HG03095 (cell line): ENCODE results near the gene ASRGL1.
"Not testable (repeated sequence)": the region's sequence is repeated elsewhere in the genome, so short reads cannot be mapped to it uniquely, and the experiment has no call there.

Experiments used
- ATAC-seq: cut with Tn5 transposase; IDR thresholded peaks from one replicate; pipeline ENCODE4 v1.9.1; 2021; ENCODE audit warnings: moderate library complexity; ENCODE audit not compliant: unreplicated experiment

The ASRGL1 gene

DNA sequence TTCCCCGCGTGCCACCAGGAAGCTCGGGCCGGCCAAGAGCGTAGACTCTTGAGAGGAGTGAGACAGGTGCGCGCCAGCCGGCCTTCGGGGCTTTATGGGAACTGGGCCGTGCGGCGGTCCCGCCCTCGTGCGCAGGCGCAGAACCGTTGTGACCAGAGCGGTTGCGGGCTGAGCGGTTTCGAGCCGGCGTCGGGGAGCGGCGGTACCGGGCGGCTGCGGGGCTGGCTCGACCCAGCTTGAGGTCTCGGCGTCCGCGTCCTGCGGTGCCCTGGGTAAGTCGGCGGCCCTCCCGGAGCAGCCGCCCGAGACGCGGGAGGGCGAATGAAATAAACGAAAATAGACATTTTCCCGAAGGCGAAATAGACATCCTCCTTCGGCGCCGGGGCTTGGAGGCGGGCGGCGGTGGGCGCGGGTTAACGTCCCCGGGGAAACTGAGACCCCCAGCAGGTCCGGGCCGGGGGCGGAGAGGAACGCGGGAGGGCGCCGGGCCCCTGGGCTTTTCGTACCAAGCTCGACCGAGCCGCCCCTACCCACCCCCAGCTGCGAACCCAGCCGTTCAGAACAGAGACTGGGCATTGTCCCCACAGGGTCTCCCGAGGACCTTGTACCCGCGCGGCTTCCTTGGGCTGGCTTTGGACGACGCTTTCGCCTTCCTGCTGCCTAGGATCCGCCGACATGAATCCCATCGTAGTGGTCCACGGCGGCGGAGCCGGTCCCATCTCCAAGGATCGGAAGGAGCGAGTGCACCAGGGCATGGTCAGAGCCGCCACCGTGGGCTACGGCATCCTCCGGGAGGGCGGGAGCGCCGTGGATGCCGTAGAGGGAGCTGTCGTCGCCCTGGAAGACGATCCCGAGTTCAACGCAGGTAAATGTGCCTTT, at the start of gene ASRGL1:
Gene ASRGL1 (plus strand): TSS at position 146 of the 879 bp plus-strand sequence. CDS start 530 bp downstream, at position 676.
- no peak for ATAC-seq

DNA sequence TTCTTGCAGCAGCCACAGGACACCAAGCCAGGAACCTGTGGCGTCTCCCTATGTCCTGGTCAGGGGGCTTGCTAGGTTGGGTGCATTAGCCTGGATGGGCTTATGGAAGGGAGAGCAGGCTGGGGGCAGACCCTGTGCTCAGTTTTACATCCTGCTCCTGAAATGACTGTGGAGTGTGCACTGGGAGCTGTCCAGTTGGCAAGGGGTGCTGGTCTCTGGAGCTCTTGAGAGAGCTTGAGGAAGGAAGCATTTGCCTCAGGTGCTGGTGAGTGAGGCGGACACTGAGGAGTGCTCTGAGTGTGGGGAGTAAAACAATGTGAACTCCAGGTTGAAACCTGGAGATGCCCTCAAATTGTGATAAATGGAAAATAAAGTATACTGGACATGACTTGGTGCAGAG, 41.7 kb upstream of the ASRGL1 start:
- ATAC-seq, result no peak

DNA sequence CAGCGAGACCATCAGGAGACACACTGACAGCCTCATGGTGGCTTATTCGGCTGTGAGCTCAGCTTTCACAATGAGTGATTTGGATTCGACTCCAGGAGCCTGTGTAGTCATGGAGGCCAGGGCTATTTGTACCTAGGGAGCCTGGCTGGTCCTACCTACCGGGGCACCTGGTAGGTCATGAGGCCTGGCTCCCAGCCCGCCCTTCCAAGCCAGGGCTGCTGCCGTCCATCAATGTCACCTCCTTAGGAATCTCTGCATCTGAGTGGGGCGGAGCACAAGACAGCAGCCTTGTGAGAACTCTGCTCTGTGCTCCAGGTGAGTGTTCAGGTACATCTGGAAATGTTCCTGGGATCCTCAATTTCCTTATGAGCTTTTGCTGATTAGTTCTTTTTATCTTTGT, 38.3 kb upstream of the ASRGL1 start, which contains the start of gene SCGB1D4:
Gene SCGB1D4 (minus strand): TSS at position 101 of the 400 bp plus-strand sequence. CDS start 65 bp downstream, at position 36.
- ATAC-seq, result no peak

DNA sequence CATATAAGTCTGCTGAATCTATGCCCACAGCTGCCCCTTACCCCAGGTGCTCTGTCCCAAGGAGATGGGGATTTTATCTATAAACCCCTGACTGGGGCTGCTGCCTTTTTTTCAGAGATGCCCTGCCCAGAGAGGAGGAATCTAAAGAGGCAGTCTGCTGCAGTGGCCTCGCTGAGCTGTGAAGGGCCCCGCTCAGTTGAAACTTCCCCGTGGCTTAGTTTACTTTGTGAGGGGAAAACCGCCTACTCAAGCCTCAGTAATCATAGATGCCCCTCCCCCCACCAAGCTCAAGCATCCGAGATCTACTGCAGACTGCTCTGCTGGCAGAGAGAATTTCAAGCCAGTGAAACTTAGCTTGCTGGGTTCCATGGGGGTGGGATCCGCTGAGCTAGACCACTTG, 31.0 kb upstream of the ASRGL1 start:
- ATAC-seq, result no peak

DNA sequence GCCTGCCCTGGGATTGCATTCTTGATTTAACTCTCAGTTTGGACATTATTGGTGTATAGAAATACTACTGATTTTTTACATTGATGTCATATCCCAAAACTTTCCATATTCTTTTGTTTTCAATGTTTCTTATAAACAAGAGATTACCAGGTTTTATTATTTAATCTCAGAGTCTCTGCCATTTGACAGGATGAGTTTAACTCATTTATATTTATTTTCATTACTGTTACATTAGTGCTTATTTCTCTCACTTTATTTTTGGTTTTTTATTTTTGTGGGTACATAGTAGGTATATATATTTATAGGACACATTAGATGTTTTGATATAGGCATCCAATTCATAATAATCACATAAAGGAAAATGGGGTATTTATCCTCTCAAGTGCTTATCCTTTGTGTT, 29.3 kb upstream of the ASRGL1 start:
- ATAC-seq, result no peak

- ATAC-seq, result no peak
These were observed 27.3 kb upstream of the ASRGL1 start for GRCh38 chr11:62309991-62310390.

- ATAC-seq, result no peak
These were observed 21.8 kb upstream of the ASRGL1 start for GRCh38 chr11:62315431-62315830.

DNA sequence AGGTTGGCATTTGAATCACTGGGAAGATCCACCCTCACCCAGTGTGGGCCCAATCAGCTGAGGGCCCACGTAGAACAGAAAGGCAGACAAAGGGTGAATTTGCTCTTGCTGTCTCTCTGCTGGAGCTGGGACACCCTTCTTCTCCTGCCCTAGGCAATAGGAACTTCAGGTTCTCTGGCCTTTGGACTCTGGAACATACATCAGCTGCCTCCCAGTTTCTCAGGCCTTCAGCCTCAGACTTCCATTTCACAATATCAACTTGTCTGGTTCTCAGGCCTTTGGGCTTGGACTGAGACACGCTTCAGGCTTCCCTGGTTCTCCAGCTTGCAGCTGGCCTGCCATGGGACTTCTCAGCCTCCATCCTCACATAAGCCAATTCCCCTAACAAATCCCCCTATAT, 14.7 kb upstream of the ASRGL1 start:
- no peak for ATAC-seq

DNA sequence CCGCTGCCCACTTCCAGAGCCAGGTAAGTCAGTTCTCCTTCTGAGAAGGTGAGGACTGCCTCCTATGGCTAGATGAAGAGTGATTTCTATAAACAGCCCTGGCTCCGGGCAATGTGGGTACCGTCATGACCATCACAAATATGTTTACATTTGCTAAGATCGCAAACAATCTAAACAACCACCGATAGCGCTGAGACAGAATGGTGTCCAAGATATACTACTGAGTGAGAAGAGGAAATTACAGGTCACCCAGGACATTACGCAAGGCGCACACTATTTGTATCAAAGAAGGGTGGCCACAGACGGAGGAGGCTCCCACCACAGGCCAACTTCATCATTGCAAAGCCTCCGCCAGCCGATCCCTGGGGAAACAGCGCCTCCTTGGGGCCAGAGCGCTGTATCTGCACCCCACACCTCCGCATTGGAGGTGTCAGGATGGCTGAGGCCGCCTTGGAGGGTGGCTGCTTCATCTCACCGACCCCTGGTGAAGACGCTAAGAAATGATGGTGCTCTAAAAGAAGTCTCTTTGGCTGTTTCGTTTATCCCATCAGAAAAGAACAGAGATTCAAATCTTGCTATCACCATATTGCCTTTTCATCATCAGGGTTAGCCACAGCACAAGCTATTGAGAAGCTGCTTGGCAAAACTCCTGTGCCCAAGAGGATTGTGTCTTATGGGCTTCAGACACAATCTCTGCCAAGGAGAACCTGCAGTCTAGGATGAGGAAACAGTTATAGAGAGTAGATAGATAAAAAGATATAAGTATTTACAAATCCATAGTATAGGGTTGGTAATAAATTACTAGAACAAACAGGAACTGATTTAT, 12.3 kb upstream of the ASRGL1 start:
- ATAC-seq, result no peak

DNA sequence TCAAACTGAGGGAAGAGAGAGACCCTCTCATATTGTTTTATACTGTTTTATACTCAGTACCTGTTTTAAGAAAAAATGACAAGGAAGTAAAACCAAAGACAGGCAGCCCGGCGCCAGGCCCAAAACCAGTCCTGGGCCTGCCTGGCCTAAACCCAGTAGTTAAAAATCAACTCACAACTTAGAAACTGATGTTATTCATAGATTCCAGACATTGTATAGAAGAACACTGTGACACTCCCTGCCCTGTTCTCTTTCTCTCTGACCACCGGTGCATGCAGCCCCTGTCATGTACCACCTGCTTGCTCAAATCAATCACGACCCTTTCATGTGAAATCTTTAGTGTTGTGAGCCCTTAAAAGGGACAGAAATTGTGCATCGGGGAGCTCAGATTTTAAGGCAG, 11.5 kb upstream of the ASRGL1 start:
- ATAC-seq, result not testable (repeated sequence)

- ATAC-seq, result not testable (repeated sequence)
These were observed 10.5 kb upstream of the ASRGL1 start for GRCh38 chr11:62326719-62327118.

- not testable (repeated sequence) for ATAC-seq
These were observed 9.7 kb upstream of the ASRGL1 start for GRCh38 chr11:62327541-62327940.

- not testable (repeated sequence) for ATAC-seq
These were observed 6.0 kb upstream of the ASRGL1 start for GRCh38 chr11:62331264-62331663.

GRCh38 chr11:62333768-62334167, 3.5 kb upstream of the ASRGL1 start:
- ATAC-seq, result no peak

- ATAC-seq, result not testable (repeated sequence)
These were observed 322 bp upstream of the ASRGL1 start for GRCh38 chr11:62336949-62337302.

DNA sequence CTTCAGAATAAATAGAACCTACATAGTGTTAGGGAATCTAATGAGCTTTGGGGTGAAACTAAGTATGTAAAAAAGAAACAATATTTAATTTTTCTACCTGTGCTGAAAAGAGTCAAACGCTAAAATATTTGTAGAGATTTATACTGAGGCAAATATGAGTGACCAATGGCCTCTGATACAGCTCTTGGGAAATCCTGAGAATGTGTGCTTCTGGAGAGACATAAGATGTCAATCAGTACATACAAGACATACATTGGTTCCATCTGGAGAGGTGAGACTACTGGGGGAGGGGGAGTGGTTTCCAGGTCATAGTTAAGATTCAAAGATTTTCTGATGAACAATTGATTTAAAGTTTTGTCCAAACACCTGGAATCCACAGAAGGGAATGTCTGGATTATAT, 970 bp downstream of the ASRGL1 start:
- ATAC-seq, result no peak

DNA sequence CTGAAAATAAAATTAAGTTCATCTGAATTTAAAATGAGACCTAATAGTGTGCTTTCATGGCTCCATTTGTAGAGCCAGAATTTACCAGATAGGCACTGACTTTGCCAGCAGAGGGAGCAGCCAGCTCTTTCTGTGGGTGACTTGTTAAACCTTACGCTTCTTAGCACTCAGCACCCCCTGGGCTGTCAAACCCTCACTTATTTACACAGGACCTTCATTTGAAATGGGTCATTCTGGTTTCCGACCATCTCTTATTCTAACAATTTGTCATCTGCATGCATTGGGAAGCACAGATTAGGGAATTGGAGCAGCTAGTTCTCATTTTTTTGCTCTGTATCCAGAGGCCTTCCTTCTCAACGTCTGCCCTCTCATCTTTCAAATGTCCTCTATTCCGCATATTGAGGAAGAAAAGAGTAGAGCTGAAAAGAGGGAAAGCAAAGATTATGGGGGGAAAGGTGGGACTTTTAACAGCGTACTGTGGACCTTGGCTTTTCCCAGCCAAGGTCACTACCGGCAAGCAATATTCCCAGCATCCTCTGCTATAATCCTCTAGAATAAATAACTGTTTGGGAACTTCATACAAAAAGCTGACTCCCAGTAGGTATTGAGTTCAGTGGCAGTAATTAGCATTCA, 3.1 kb downstream of the ASRGL1 start:
- ATAC-seq, result no peak

GRCh38 chr11:62341588-62341987, 4.3 kb downstream of the ASRGL1 start:
- ATAC-seq, result no peak

- ATAC-seq, result not testable (repeated sequence)
These were observed 6.5 kb downstream of the ASRGL1 start for GRCh38 chr11:62343646-62344190.

DNA sequence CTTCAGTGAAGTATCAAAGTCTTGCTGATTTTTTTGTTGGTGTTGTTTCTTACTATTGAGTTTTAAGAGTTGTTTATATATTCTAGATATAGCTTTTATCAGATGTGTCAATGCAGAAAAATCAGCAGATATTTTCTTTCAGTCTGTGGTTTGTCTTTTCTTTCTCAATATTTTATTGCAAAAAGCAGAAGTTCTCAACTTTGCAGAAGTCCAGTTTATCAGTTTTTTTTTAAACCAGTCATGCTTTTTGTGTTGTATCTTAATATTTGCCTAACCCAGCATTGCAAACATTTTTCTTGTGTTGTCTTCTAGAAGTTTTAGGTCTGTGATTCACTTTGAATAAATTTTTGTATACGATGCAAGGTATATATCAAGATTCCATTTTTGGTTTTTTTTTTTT, 7.0 kb downstream of the ASRGL1 start:
- no peak for ATAC-seq

DNA sequence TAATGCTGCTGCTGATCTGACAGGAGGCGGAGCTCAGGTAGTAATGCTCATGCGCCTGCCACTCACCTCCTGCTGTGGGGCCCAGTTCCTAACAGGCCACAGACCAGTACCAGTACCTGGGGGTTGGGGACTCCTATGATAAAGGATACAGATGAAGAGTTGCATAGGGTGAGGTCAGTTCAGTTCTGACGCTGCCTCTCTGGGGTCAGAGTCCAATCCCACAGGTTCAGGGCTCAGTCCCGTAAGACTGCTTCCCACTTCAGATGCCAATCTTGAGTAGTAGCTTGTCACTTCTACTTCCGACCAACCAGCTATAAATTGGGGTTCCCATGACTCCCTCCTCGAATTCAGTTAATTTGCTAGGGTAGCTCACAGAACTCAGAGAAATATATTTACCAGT, 8.6 kb downstream of the ASRGL1 start:
- no peak for ATAC-seq
